GM21528 (cell line): ENCODE measurements around the gene TGFBR2.

Experiments used
- ATAC-seq: cut with Tn5 transposase; IDR thresholded peaks from one replicate; pipeline ENCODE4 v1.9.1; 2021; ENCODE audit warnings: mild to moderate bottlenecking, moderate library complexity; ENCODE audit not compliant: unreplicated experiment, low FRiP score

The TGFBR2 gene

DNA sequence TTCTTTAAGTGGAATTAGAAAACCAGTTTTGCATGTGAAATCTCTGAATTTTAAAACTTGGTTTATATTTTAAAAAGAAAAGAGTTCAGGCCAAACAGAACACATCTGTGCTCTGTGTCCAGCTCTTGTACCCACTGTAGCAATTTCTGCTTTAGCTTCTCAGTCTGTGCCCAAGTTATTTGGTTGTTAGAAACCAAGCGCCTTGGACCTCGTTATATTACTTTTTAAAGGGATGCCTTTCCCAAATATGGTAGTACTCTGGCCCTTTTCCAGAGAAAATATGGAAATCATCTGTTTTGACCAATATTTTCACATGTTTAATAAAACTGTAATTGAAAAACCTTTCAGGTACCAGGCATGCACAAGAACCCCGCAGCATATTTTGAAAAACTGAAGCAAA, 27.3 kb downstream of the TGFBR2 start:
- ATAC-seq = no peak

GRCh38 chr3:30634761-30635735, 28.6 kb downstream of the TGFBR2 start:
- no peak for ATAC-seq

DNA sequence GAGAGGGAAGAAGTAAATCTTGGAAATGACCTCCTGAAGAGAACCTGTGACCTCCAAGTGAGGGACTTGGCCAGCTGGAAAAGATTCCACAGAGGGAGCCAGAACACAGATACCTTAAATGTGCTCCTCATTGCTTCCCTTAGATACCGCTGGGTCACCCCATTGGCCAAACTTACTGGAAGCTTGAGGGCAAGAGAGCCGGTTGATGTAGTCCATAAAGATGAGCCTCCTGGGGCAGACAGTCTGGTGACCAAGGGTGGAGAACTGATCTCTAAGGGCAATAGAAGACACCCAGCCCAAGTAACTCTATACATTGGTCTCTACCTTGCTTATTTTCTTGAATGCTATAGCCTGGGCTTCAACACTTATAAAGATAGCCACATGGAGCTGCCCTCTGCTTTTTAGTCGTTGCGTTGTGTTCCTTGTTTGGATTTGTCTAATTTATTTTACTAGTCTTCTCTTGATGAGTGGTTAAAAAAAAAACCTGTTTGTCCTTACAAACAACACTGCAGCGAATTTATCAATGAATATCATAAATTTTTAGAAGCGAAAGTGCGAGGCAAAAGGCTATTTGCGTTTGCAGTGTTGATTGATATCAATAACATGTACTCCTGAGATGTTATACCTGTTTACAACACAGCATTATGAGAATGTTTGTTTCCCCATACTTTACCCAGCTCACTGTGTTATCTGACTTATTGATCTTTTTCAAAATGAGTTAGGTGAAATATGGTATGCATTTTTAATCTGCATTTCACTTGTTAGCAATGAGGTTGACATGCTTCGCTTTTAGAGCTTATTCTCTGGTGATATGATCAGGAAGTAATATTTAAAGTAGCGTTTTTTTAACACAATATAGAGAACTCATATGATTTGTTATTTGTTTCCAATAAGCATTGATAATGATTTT, 31.2 kb downstream of the TGFBR2 start:
- ATAC-seq = no peak

- no peak for ATAC-seq
These were observed 32.4 kb downstream of the TGFBR2 start for GRCh38 chr3:30638685-30639412.

DNA sequence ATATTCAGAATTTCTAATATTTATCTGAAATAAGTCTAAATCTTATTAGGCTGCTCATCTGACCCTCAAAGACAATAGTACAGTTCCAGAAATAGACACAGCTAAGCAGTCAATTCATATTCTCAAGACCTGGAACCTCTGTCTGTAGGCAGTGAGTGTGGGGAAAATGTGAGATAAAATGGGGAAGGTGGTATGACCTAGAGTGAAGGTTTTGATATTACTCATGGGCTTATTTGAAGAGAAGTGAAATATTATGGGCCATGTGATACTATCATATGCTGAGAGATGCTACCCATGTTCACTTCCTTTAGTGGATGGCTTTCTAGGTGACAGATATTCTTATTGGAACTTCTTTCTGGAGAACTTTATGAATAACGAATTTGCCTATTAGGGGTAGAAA, 33.5 kb downstream of the TGFBR2 start:
- peak; percentile 79 for ATAC-seq

- no peak for ATAC-seq
These were observed 34.5 kb downstream of the TGFBR2 start for GRCh38 chr3:30640851-30641250.

DNA sequence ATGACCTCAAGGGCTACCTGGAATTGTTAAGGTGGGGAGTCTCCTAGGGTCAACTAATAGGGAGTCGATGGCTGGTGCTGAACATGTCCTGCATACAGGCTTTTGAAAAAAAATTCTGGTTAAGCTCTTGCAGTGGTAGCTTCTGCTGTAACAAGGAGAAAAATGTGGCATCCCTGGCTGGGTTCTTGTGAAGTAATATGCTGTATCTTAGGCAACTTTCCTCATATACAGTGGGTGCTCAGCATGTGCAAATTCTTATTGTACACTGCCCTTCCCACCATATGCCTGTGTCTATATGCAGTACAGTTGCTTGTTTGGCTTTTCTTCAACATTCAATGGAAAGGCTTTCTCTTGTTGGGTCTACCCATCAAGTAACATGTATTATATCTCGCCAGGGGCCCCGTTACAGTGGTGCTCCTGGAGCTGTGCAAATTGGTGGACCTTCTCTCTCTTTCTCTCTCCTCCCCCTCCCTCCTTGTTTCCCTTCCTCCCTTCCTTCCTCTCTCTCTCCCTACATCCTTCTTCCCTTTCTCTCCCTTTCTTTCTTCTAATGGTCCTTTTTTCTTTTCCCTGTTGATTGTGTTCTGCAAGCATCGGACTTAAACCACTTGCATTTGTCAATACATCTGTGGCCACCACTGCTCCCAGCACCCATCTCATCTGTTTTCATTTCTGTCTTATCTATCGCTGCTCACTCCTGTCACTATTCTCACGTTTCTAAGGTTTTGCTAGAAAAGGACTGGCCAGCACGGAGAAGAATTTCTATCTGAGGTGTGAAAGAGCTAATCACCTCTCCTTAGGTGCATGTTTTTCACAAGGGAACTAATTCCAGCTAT, 35.2 kb downstream of the TGFBR2 start:
- ATAC-seq = no peak

DNA sequence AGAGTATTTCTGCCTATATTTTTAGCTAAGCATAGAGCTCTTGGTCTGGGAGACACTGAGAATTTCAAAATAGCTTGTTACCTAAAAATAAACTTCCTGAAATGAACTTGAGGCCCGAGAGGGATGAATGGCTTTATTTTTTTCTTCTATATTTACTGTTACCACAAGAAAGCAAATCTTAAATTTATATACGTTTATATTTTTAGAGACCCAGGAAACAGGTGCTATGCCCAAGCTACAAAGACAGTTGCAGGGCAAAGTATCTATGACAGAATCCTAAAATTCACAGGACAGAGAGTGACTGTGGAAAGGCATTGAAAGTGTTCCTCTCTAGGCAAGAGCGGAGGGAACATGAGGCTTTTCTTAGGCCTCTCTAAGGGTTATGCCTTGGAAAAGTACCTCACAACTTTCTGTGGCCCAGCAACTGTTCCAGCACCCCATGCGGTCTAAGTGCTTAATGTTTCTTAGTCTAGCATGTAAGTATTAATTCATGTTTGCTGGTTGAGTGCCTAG, 36.5 kb downstream of the TGFBR2 start:
- no peak for ATAC-seq

DNA sequence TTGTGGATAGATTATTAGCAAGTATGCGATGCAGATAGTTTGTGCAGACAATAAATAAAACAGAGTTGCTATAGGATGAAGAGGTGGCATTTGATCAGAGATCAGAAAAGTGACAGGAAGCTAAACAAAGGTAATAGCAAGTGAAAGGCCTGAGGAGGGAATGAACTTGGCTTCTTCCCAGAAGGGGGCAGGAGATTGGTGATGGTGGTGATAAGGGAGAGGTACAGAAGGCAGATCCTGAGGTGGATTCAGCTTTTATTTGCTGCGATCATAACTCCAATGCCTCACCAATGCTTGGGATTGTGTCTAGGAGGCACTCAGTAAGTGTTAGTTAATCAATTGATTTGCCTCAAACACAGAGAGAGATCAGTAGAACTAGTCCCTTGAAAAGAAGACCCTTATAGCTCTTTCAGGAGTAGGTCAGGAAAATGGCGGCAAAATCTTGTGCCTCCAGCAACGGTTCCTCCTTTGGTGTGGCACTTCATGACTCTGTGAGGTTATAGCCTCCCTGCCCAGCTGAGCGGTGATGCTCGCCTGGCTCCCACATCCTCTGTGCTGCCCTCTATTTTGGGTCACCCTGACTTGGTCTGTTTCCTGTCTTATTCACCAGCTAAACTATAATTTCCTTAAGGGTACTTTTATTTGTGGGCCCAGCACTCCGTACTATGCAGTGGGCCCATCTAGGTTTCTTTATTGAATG, 37.5 kb downstream of the TGFBR2 start:
- ATAC-seq = no peak

GRCh38 chr3:30644615-30645014, 38.2 kb downstream of the TGFBR2 start:
- ATAC-seq = peak; percentile 74

DNA sequence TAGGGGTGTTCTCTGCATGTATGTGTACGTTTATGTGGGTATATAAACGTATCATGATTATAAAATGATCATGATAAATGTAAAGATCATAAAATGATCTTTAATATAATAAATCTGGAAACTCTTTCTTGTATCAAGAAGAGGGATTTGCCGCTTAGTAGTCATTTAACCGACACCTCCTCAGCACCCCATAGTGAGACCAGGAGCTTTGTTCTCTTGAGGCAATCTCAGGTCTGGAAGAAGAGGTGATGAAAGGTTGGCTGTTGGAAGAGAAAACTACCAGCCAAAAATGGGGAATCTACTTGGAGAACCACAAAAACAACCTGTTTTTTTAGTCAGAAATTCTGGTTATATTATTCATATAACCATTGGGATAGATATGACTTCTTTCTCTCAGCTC, 38.7 kb downstream of the TGFBR2 start:
- ATAC-seq = no peak

GRCh38 chr3:30646181-30646876, 39.9 kb downstream of the TGFBR2 start:
- no peak for ATAC-seq

DNA sequence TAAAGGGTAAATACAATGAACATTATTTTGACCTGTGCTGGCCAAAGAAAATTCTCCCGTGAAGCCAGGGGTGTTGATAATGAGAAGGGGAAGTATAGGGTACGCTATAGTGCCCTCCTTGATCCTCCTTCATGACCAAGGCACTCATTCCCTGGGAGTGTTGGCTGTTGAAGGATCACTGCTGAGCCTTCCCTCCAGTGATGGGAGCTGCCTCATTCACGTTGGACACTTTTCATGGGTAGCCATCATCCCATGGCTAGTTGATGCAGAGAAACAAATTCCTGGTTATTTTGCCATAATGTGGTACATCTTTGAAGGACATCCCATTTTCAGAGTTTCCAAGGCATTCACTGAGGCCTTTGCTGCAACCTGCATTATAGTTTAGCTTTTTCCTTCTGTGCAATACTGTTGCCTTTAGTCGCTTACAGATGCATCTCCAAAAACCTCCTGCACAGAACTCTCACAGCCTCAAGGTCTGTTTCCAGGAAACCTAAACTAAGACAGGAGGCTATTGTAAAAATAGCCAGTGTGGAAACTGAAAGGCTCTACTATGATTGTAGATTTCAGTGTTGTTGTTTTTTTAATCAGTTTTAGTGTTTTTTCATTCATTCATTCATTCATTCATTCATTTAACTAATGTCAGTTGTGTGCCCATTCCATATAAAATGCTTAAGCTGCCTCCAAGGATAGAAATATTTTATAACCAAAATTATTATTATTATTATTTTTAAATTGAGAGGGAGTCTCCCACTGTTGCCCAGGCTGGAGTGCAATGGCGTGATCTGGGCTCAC, 40.8 kb downstream of the TGFBR2 start:
- ATAC-seq = no peak

DNA sequence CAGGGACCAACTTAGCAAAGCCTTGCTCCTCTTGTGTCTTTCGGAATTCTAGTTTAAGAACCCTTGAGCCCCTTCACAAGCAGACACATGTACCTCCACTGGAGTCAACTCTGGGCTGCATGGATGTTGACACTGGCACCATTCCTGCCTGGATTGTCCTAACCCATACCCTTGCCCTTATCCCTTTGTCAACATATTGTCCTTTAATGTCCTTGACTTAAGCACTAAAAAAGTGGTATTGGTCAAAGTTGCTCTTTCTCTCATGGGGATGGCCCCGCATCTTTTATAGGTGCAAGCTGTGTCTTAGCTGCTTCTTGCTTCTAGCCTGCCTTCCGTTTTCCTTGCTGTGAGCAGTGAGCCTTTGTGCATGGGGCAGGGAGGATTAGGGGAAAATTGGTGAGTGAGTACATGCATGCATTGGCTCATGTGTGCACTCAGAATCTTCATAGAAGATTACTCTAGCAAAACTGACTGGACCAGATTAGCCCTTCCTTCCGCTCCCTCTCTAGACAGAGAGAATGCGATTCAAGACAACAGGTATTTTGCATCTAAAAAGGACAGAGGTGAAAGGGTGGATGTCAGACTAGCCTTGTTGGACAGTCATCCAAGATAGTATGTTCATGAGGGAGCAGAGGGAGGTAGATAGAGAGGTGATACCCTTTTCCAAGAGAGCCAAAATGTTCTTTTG, 42.4 kb downstream of the TGFBR2 start:
- ATAC-seq = no peak

DNA sequence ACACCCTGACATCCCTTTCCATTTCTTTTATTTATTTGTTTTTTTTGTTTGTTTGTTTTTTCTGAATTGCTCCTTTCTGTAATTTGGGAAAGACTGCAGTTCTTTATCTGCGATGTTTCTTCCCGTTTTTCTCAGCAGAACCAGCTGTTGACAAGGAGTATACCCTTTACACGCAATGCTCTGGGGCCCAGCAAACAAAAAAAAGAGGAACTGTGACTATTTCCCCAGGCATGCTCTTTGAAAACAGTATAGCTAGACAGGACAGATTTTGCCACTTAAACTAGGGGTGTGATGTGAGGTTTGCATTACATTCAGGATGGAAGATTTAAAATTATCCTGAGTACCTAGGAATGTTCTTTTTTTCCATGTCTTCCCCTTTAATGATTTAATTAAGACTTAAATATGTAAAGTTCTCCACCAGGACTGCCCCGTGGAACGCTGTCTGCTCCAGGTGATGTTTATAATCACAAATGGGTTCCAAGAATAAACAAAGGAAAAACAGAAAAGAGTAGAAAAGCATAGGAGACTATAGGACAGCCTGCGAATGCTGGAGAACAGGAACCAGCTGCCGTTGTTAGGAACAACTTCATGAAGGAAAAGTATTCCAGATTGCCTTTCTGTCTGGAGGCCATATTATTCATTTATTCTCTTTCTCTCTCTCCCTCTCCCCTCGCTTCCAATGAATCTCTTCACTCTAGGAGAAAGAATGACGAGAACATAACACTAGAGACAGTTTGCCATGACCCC, 43.3 kb downstream of the TGFBR2 start:
- peak; percentile 70 for ATAC-seq

DNA sequence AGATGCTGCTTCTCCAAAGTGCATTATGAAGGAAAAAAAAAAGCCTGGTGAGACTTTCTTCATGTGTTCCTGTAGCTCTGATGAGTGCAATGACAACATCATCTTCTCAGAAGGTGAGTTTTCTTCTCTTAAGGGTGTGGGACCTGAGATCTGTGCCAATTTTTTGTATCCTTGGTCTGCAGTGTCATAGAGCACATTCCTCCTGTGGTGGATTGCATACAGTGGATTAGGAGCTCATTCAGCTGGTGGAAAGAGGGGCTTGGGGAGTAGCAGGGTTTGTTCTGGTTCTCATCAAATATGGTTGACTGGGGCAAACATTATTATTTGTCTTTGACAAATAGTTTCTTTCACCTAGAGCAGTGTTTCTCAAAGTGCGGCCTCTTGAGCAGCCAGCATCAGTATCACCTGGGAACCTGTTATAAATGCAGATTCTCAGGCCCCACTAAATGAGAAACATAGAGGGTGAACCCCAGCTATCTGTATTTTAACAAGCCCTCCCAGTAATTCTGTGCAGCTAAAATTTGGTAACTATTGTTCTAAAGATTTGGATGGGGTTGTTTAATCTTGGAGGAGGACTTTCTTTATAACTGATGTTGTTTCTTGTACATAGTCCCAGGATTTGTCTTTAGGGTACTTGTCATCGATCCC, 44.1 kb downstream of the TGFBR2 start:
- ATAC-seq = no peak
